BJ (cell line): ENCODE results near the gene NOS1. TPM values are rescaled to one million over a fixed set of nuclear protein-coding genes. Genes with fewer than 3 reads are reported as not detected.

Source experiments
- CTCF ChIA-PET: fragments of 350-600 bp; formaldehyde crosslinking; extraction: SDS; loops from one replicate; lab custom pipeline; 2021; ENCODE audit warnings: antibody characterized with exemption, inconsistent platforms; lab: Yijun Ruan, JAX
- POLR2A ChIA-PET: fragments of 300-600 bp; sonication (Branson Sonifier 250); formaldehyde crosslinking; extraction: SDS; loops from one replicate; lab custom pipeline; 2021; ENCODE audit warnings: antibody characterized with exemption; lab: Charles Lee
- DNase-seq: peaks from one replicate; pipeline ENCODE4 v3.0.0-alpha.2; 2011; ENCODE audit warnings: low read depth
- H3K27me3 ChIP-seq: 2 replicates; pipeline ENCODE4 v1.6.0; 2011; ENCODE audit warnings: low read length; ENCODE audit not compliant: control insufficient read depth, insufficient read depth
- H3K36me3 ChIP-seq: 2 replicates; pipeline ENCODE4 v1.5.1; 2011; ENCODE audit warnings: low read length; ENCODE audit not compliant: control insufficient read depth, insufficient read depth
- H3K4me3 ChIP-seq: 2 replicates; pipeline ENCODE4 v1.5.1; 2011; ENCODE audit warnings: low read depth, mild to moderate bottlenecking, control low read depth, low read length
- CTCF ChIP-seq: IDR thresholded peaks from 2 replicates; pipeline ENCODE4 v1.5.1; 2011; ENCODE audit warnings: low read depth, mild to moderate bottlenecking, control low read depth, inconsistent platforms, low read length, moderate library complexity; ENCODE audit not compliant: insufficient read depth
- polyA plus RNA-seq: library from polyadenylated mRNA; depleted of rRNA; stranded (reverse); fragments of >200 nt; gene quantifications from 2 replicates; pipeline ENCODE4 v1.2.3, GENCODE V29; 2011

NOS1 gene
- polyA plus RNA-seq, 1 experiment: not detected

GRCh38 chr12:117313926-117314325 is 47.5 kb downstream of the NOS1 start:
- POLR2A ChIA-PET: no interaction called here
- no peak for DNase-seq
- CTCF ChIA-PET: no interaction called here
- TF ChIP-seq CTCF: no peak
- H3K27me3 ChIP-seq: no peaks in the 10 kb centered on the region
- no peak overlapping the region for H3K4me3 ChIP-seq
- H3K36me3 ChIP-seq: no peaks in the 10 kb centered on the region

- DNase-seq: no peak
- CTCF ChIA-PET: interaction anchor here (0.6 to 1.4 kb wide), 2 partner anchors 11 to 28 kb away, joined by 3 read pairs; no protein-coding TSS in a partner anchor
- H3K27me3 ChIP-seq: no peaks in the 10 kb centered on the region
- POLR2A ChIA-PET: no interaction called here
- no peak overlapping the region for H3K4me3 ChIP-seq
- TF ChIP-seq CTCF: no peak
- no peaks in the 10 kb centered on the region for H3K36me3 ChIP-seq
Measured at GRCh38 chr12:117312770-117313169, 48.7 kb downstream of the NOS1 start.

DNA sequence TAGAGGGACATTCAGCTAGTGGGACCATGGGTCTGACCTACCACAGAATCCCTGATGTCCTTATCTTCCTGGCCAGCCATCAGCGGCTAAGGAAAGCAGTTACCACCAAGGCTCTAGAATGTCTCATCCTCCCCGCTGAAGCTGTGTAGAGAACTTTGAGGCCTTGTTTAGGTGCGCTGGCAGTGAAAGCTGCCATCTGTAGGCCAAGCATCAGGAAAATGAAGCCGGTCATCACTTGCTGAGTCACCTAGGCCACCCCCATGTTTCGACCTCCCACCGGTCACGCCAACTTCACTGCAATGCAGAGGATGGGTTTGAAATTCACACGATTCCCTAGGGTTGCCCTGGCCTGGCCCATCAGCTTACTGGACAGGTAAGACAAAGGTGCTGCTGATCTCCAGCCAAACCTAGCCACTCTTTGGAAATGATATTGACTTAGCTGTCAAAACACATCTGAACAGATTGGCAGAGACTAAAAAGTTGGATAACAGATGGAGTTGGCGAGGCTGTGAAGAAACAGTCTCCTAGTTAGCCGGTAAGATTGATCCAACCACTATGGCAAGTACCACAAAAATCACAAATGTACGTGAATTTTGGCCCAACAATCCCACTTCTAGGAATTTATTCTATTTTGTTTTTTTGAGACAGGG is 52.0 kb downstream of the NOS1 start:
- H3K4me3 ChIP-seq: no peak overlapping the region
- H3K27me3 ChIP-seq: no peaks in the 10 kb centered on the region
- POLR2A ChIA-PET: no interaction called here
- TF ChIP-seq CTCF: no peak
- H3K36me3 ChIP-seq: no peaks in the 10 kb centered on the region
- CTCF ChIA-PET: no interaction called here
- no peak for DNase-seq

GRCh38 chr12:117300174-117300573 is 61.3 kb downstream of the NOS1 start:
- H3K36me3 ChIP-seq: no peaks in the 10 kb centered on the region
- TF ChIP-seq CTCF: no peak
- no peaks in the 10 kb centered on the region for H3K27me3 ChIP-seq
- H3K4me3 ChIP-seq: no peak overlapping the region
- no peak for DNase-seq
- CTCF ChIA-PET: no interaction called here
- POLR2A ChIA-PET: no interaction called here

GRCh38 chr12:117298648-117299225 is 62.7 kb downstream of the NOS1 start:
- H3K4me3 ChIP-seq: no peak overlapping the region
- H3K36me3 ChIP-seq: no peaks in the 10 kb centered on the region
- DNase-seq: no peak
- TF ChIP-seq CTCF: no peak
- ChIA-PET POLR2A (no interaction called here), CTCF (interaction anchor here (0.7 kb wide), 1 partner anchor 68 kb away, joined by 3 read pairs; no protein-coding TSS in a partner anchor)
- H3K27me3 ChIP-seq: no peaks in the 10 kb centered on the region
